Heart left ventricle (tissue), 13 donors: ENCODE data around the gene CSMD2.

Experiments used
- POLR2A ChIP-seq, 2 donors: fragments of 450-650 bp; IDR thresholded peaks; one replicate each; pipeline ENCODE4 v1.6.1; 2017; ENCODE audit warnings: antibody characterized with exemption in 2 of 2, mild to moderate bottlenecking in 2 of 2, moderate library complexity in 2 of 2
- TF ChIP-seq, protein P1 (sequence below), 12 donors: fragments of 200-600 bp; sonication (generic) in 4 of 12; IDR thresholded peaks; one replicate each; pipeline versions ENCODE4 v1.5.0 to v1.8.0; 2018 to 2022; ENCODE audit warnings: antibody characterized with exemption in 12 of 12, mild to moderate bottlenecking in 5 of 12
- donor health status: ischemic (EF 13 %, LVEDD 7.1; RV severe dilation, severe dysfunction).
- donor health status: DM: no; HTN: yes; CAD: no.
- donor health status: DM: no; HTN: no; CAD: no.
- donor health status: ischemic (EF 25% LVEDD 6.9; RV normal size, moderate dysfunction).
- donor health status: ischemic (EF 25% LVEDD 5.7; RV mildly dilated, moderate dysfunction).
- donor health status: ischemic (EF 35%, LVEDD 5.7; RV mildly dilated, moderate dysfunction).
- donor health status: nonischemic (EF 11% LVEDD 7.7; RV severe dilation, severe dysfunction).
- donor health status: DM: yes; HTN: yes; CAD: no.
- donor health status: PGD.
- donor health status: ischemic (EF 29% LVEDD 5.4; RV normal size, mild dysfunction).
- donor health status: nonischemic (EF 23%, LVEDD 6.1; RV moderate dilation, normal function).

DNA sequence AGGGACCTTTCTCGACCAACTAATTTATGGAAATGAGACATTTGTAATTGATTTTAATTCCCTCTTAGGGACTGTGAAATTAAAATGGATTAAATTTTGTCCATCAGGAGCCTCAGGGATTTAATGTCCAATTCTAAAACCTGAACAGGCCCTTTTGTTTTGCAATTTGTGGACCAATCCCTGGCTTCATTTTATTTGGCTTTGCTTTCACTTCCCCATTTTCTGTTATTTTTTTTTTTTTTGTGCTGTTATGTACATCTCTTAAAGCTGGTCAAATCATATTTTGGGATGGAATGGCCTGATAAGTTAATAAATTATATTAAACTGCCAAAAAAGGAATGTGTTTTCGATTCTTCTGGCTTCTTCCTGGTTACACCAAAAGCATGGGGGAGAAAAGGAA is 663.7 kb downstream of the CSMD2 start:
- TF ChIP-seq, protein P1, sequence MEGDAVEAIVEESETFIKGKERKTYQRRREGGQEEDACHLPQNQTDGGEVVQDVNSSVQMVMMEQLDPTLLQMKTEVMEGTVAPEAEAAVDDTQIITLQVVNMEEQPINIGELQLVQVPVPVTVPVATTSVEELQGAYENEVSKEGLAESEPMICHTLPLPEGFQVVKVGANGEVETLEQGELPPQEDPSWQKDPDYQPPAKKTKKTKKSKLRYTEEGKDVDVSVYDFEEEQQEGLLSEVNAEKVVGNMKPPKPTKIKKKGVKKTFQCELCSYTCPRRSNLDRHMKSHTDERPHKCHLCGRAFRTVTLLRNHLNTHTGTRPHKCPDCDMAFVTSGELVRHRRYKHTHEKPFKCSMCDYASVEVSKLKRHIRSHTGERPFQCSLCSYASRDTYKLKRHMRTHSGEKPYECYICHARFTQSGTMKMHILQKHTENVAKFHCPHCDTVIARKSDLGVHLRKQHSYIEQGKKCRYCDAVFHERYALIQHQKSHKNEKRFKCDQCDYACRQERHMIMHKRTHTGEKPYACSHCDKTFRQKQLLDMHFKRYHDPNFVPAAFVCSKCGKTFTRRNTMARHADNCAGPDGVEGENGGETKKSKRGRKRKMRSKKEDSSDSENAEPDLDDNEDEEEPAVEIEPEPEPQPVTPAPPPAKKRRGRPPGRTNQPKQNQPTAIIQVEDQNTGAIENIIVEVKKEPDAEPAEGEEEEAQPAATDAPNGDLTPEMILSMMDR (IDR thresholded peaks at IDR 0.05), result no peak
- TF ChIP-seq POLR2A (IDR thresholded peaks at IDR 0.05), result no peak
